ENCODE data around the gene M1AP. TPM values are rescaled to one million over a fixed set of nuclear protein-coding genes. Genes with fewer than 3 reads are reported as not detected.

M1AP gene
- total RNA-seq, 4 donors from 2014 or later, result 0.81 to 2.6 (median 1.8) TPM

- intact Hi-C loops (cut with DNase I), result no loop called here
- no peak overlapping the region for H3K27ac ChIP-seq
- TF ChIP-seq CTCF (IDR thresholded peaks at IDR 0.05) (no peak), POLR2A (IDR thresholded peaks at IDR 0.05) (no peak)
- DNase-seq, result no peak
- 87 to 95% methylated on average over 7 of the region's 7 CpGs for WGBS, 2 donors
- no peak overlapping the region for H3K4me3 ChIP-seq (replicated peaks in 1 of 3)
- peaks cover 5 to 9% of the 10 kb centered on the region in 2 donors for H3K36me3 ChIP-seq
- no peaks in the 10 kb centered on the region for H3K4me1 ChIP-seq
- H3K9me3 ChIP-seq, result no peaks in the 10 kb centered on the region
- no peaks in the 10 kb centered on the region for H3K27me3 ChIP-seq
Measured at GRCh38 chr2:74673826-74674528, 25.8 kb upstream of the M1AP start.

GRCh38 chr2:74671479-74671878 is 23.3 kb upstream of the M1AP start:
- DNase-seq, result no peak
- TF ChIP-seq CTCF (IDR thresholded peaks at IDR 0.05) (no peak), POLR2A (IDR thresholded peaks at IDR 0.05) (no peak)
- Histone ChIP-seq H3K4me3 (replicated peaks in 1 of 3) (no peak overlapping the region), H3K27ac (no peak overlapping the region), H3K36me3 (peaks cover 5 to 9% of the 10 kb centered on the region in 2 donors), H3K4me1 (no peaks in the 10 kb centered on the region), H3K27me3 (no peaks in the 10 kb centered on the region), H3K9me3 (no peaks in the 10 kb centered on the region)
- intact Hi-C loops (cut with DNase I), result no loop called here

DNA sequence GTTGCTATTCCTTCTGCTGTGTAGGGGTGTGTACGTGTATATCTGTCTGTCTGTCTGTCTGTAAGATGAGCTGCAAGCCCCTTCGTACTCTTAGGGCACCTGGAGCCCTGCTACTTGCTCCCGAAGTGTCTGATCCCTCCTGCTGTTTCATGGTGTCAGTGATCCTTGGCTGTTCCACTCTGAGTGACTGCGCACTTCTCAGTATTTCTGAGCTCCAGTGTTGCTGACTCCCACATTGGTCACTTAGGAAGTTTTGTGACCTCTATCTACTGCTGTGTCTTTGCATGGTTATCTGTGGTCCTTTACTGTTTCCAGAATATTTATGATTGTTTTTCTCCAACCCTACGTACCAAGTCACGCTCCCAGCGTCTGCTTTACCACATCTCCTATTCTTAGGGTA is 22.1 kb upstream of the M1AP start:
- TF ChIP-seq CTCF (IDR thresholded peaks at IDR 0.05), result no peak
- no peak for TF ChIP-seq POLR2A (IDR thresholded peaks at IDR 0.05)
- no peak overlapping the region for H3K4me3 ChIP-seq (replicated peaks in 1 of 3)
- no peaks in the 10 kb centered on the region for H3K9me3 ChIP-seq
- H3K4me1 ChIP-seq, result no peaks in the 10 kb centered on the region
- no peak overlapping the region for H3K27ac ChIP-seq
- peaks cover 0 to 2% of the 10 kb centered on the region in 2 donors for H3K36me3 ChIP-seq
- WGBS, 2 donors, result 93 to 94% methylated on average over 7 of the region's 7 CpGs
- H3K27me3 ChIP-seq, result no peaks in the 10 kb centered on the region
- intact Hi-C loops (cut with DNase I), result no loop called here
- no peak for DNase-seq

GRCh38 chr2:74668087-74668486 is 20.0 kb upstream of the M1AP start:
- H3K9me3 ChIP-seq, result no peaks in the 10 kb centered on the region
- H3K27me3 ChIP-seq, result no peaks in the 10 kb centered on the region
- no peak for TF ChIP-seq CTCF (IDR thresholded peaks at IDR 0.05)
- no peaks in the 10 kb centered on the region for H3K36me3 ChIP-seq
- H3K4me1 ChIP-seq, result peaks cover 0 to 4% of the 10 kb centered on the region in 2 donors
- DNase-seq, result no peak
- H3K4me3 ChIP-seq (replicated peaks in 1 of 3), result no peak overlapping the region
- 96 to 100% methylated on average over 1 of the region's 1 CpG for WGBS, 2 donors
- intact Hi-C loops (cut with DNase I), result no loop called here
- no peak overlapping the region for H3K27ac ChIP-seq

DNA sequence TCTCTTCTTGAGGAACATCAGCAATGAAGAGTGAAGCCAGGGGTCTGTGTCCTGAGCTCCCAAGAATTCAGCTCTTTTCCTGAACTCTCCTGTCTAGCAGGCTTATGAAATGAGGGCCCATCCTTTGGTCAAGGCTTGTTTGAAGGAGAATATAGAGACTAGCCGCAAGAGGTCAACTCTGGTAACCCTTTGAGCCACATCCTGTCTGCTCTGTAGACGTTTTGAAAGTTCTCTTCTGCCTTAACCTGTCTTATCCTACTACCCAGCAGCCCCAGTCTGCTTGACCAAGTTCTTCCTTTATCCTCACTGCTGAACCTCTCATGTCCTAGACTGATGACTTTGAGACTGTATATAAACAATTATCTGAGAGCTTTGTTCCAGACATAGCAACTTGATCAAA is 11.3 kb upstream of the M1AP start:
- no peaks in the 10 kb centered on the region for H3K36me3 ChIP-seq
- H3K9me3 ChIP-seq, result no peaks in the 10 kb centered on the region
- 74 to 76% methylated on average over 2 of the region's 2 CpGs for WGBS, 2 donors
- intact Hi-C loops (cut with DNase I), result no loop called here
- peaks cover 4% of the 10 kb centered on the region in 2 donors for H3K4me1 ChIP-seq
- no peaks in the 10 kb centered on the region for H3K27me3 ChIP-seq
- DNase-seq, result no peak
- TF ChIP-seq CTCF (IDR thresholded peaks at IDR 0.05) (no peak), POLR2A (IDR thresholded peaks at IDR 0.05) (no peak)
- H3K4me3 ChIP-seq (replicated peaks in 1 of 3), result no peak overlapping the region
- no peak overlapping the region for H3K27ac ChIP-seq

Measured in thyroid gland (tissue), 4 donors.